ENCODE results near the gene VWA8. TPM values are rescaled to one million over a fixed set of nuclear protein-coding genes. Genes with fewer than 3 reads are reported as not detected.
"Not testable (repeated sequence)": the region's sequence is repeated elsewhere in the genome, so short reads cannot be mapped to it uniquely, and the experiment has no call there.

Gene VWA8
- total RNA-seq, 2 experiments from 2014 or later: 22.7 to 23.5 TPM

DNA sequence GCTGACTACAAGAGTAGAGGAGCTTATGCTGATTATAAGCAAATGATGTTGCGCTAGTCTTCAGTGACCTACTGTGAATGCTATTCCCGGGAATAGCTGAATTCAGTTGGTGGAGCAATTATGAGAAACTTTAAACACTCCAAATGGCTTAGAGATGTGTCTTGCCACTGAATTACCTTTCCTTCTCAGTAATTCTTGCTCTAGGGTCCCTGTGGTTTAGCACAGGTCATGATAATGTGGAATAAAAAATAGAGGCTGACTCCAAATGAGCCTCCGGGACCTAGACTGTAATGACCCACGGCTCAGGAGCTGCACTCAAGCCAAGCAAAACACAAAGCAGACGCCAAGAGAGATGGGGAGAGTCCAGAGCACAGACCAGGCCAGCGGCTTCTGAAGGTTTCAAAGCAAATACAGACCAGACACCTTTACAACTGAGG lies 378.9 kb downstream of the VWA8 start:
- CTCF ChIA-PET: no interaction called here
- POLR2A ChIA-PET: no interaction called here

DNA sequence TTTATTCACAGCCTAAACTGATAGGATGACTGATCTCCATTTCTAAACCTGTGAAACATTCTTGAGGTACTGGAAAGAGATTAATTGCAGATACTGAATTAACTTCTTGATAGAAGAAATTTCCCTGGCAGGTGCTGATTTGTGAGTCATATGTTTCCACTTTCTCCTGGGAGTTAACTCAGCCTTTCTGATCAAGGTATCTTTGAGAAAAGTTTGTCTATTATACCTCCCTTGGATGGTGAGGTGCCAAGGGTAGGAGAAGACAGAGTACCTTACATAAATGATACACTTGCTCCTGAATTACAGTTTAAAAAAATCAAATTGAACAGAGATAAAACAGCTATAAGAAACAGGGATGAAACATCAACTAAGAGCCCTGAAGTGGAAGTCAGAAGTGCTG lies 380.6 kb downstream of the VWA8 start:
- CTCF ChIA-PET: no interaction called here
- POLR2A ChIA-PET: no interaction called here

DNA sequence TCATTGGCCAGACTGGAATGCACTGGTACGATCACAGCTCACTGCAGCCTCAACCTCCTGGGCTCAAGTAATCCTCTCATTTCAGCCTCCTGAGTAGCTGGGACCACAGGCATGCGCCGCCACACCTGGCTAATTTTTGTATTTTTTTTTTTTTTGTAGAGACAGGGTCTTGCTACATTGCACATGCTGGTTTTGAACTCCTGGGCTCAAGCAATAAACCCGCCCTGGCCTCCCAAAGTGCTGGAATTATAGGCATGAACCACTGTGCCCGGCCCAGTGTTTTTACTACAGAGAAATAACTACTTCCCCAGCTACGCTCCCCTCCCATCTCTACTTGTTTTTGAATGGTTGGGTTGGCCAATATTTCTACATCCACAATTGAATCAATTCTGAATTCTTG lies 381.0 kb downstream of the VWA8 start:
- ChIA-PET POLR2A (no interaction called here), CTCF (no interaction called here)

DNA sequence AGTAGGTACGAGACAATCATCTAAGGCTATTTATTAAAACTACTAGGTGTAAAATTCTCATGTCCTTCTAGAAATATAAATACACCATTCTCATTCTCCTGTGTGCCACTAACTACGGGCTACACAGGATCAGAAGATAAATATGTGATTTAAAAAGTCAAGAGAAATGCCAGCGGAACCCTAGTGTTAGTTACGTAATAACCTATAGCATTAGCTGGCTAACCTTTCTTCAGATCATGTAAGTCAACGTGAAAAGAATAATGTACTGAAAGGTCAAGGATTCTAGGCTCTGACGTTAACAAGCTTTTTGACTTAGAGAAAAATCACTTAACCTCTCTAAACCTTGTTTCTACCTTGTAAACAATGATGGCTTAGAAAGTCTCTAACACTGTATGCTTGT lies 381.7 kb downstream of the VWA8 start:
- ChIA-PET CTCF (no interaction called here), POLR2A (no interaction called here)

DNA sequence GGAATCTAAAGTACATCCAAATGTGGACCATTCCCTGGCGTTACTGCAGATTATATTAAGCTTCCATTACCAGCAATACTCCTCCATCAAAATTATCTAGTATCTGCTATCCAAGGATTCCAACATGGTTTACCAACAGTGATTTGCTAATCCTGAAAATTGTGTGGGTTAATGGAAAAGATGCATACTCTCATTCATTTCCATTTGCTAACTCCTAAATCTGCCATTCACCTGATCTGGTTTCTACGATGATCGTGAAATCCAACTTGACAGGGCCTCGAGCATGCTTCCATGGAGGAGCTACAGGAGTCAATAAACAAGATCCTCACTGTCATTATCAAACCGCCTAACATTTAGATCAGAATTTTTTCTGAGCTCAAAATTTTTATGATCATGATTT lies 382.5 kb downstream of the VWA8 start:
- CTCF ChIA-PET: no interaction called here
- POLR2A ChIA-PET: no interaction called here

DNA sequence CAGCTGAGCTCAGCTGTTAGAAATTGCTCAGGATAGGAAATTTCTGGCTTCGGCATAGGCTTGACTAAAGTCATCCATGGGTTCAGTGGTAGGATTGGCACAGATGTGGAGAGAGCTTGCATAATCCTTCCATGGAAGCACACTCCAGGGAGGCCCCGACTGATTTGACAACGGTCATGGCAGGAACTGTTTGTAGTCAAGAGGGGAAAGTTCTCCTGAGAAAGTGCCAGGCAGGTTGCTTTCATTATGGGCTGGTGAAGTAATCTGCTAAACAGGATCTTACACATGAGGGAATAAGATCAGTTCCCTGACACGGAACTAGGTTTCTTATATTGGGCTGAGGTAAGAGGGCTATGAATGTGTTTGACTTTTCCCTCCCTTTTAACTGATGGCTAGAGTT lies 383.5 kb downstream of the VWA8 start:
- ChIA-PET CTCF (no interaction called here), POLR2A (no interaction called here)

DNA sequence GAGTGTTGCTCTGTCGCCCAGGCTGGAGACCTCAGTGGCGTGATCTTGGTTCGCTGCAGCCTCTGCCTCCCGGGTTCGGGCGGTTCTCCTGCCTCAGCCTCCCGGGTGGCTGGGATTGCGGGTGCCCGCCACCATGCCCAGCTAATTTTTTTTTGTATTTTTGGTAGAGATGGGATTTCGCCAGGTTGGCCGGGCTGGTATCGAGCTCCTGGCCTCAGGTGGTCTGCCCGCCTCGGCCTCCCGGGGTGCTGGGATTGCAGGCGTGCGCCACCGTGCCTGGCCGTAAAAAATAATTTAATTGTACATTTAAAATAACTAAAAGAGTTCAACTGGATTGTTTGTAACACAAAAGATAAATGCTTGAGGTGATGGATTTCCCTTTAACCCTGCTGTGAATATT lies 387.3 kb downstream of the VWA8 start:
- POLR2A ChIA-PET, CTCF ChIA-PET: not testable (repeated sequence)

DNA sequence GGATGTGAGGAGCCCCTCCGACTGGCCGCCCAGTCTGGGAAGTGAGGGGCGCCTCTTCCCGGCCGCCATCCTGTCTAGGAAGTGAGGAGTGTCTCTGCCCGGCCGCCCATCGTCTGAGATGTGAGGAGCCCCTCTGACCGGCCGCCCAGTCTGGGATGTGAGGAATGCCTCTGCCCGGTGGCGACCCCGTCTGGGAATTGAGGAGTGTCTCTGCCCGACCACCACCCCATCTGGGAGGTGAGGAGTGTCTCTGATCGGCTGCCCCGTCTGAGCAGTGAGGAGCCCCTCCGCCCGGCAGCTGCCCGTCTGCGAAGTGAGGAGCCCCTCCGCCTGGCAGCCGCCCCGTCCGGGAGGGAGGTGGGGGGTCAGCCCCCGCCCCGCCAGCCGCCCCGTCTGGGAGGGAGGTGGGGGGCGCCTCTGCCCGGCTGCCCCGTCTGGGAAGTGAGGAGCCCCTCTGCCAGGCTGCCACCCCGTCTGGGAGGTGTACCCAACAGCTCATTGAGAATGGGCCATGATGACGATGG lies 389.0 kb downstream of the VWA8 start:
- POLR2A ChIA-PET, CTCF ChIA-PET: not testable (repeated sequence)

DNA sequence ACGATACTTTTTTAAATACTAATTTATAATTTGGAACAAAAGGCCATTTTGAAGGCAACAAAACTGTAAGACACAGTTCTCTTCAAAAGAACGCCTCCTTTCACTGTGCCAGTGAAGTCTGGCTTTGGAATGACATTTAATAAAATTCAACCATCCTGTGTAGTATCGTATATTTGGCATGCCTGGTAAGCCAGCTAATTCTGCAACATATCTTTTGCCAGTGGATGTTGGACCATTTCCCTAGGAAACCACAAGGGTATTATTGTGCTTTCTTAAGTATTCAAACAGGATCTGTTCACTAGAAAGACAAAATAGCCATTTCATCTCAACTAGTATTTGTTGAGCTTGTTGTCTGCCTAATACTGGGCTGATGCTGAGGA lies 391.9 kb downstream of the VWA8 start:
- CTCF ChIA-PET: no interaction called here
- POLR2A ChIA-PET: no interaction called here

DNA sequence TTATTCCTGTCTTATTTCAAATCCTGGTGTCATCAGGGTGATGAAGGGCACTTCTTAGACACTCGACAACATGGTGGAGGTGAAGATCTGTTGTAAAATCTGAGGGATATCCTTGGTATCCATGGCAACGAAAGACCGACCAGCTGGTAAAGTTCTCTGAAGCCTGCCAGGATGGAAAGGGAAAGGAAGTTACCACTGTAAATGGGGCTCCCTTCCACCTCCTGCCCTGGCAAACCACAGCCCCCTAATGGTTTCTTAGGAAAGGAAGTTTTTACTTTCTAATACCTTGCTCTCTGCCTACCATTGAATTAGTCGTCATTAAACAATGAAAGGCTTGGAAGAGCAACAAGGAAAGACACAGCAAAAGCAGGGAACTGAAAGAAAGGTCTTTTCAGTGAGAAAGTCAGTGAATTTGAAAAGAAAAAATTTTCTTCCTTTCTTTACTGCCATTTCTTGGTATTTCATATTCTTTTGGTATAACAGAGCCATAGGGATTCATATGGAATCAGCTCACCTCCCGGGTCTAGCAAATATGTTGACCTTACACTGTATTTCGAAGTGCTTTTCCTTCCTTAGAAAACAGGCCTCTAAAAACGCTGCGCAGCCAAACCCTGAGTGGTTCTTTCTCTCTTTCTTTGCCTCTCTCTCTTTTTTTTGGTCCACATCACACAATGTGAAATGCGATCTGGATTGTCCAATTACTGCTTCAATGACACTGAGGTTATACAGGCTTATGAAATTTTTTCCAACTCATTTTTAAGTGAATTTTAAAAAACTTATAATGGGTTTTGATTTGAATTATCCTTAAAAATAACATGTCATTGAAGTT lies 392.6 kb downstream of the VWA8 start:
- ChIA-PET POLR2A (no interaction called here), CTCF (no interaction called here)

DNA sequence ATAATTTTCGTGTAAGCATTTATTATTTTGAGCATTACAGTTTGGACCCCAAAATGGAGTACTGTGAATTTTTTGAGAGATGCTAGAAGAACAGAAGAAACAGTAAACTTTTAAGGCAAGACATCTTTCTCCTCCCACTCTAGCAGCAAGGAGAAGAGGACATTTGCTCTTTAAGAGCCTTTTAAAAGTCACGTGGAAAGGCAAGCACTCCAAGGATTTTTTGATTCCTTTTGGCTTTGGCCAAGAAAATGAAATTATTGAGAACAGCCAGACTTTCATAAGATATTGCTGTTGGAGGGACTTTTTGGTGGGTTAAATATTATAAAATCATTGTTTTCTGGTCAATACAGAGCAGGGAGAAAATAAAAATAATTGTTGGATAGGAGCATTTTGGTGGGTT lies 393.5 kb downstream of the VWA8 start:
- ChIA-PET POLR2A (no interaction called here), CTCF (no interaction called here)

DNA sequence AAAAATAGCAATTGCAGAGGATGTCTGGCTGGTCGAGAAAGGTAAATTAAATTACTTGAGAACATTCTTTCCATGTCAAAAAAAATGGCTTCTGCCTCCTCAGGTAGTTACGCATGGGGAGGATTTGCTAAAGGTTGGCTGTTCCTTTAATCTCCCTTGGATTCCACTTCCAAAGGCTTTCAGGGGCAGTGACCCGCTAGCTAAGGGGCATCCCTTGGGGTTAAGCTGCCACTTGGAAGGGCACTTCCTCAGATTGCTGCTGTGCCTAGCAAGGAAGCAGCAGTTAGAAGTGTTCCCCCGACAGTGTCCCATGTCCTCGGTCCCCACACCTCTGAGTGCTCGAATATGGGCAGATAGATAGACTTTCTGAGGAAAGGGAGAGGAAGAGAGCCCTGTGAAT lies 395.1 kb downstream of the VWA8 start:
- ChIA-PET CTCF (no interaction called here), POLR2A (no interaction called here)

DNA sequence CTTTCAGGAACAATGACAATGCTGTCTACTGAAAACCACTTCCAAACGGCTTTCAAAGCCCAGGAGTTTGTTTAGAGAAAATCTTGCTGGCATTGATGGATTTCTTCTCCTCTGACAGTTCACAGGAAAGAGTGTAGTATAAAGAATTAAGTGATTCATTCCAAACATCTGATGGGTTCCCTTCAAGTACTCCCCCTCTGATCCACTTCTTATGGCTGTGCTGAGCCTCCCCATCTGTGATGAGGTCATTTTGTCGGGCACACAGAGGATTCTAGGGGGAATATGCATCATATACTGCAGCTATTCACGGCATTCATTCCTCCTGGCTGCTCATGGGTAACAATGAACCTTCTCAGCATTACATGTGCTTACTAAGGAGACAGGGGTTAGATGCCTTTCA lies 395.7 kb downstream of the VWA8 start:
- ChIA-PET CTCF (no interaction called here), POLR2A (no interaction called here)

DNA sequence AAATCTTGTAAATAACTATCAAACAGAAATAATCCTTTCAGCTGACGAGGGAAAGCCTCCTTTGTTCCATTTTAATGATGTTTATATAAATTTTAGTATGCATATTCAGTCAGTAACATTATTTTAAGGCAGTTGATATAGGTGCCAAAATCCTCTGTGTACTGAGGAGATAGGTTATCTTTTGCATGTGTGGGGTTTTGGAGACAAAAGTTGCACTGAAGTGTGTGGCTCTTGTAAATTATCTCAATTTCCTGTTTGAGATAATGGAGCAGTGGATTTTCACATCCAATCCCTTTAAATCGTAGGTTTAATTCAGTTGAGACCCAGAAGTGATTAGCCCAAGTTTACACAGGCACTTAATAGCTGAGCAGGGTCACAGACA lies 396.9 kb downstream of the VWA8 start:
- POLR2A ChIA-PET: no interaction called here
- CTCF ChIA-PET: no interaction called here

DNA sequence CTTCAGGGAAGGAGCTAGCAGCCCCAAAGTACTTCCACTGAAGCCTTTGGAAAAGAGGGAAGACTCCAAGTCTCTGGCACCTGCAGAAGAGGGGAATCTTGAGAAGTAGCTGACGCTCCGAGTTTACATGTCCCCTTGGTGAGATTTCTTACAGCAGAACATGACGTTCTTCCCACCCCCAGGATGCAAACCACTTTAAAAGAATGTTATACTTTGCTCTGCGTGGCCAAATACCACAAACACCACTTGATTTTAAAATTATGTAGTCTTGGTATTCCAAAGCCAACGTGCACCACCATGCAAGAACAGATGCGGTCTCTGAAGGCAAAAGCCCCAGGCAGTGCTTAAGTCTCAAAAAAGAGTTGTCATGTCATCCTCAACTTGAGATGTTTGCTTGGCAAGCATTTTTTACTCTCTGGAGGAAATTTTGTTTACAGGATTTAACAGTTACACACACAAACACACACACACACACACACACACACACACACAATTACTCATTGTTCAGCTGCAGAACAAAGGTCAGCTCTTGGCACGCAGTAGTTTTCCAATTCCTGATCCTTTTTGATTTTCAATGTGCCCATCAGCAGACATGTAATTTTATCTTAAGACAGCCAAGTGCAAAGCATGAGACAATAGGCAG lies 397.4 kb downstream of the VWA8 start:
- CTCF ChIA-PET: no interaction called here

DNA sequence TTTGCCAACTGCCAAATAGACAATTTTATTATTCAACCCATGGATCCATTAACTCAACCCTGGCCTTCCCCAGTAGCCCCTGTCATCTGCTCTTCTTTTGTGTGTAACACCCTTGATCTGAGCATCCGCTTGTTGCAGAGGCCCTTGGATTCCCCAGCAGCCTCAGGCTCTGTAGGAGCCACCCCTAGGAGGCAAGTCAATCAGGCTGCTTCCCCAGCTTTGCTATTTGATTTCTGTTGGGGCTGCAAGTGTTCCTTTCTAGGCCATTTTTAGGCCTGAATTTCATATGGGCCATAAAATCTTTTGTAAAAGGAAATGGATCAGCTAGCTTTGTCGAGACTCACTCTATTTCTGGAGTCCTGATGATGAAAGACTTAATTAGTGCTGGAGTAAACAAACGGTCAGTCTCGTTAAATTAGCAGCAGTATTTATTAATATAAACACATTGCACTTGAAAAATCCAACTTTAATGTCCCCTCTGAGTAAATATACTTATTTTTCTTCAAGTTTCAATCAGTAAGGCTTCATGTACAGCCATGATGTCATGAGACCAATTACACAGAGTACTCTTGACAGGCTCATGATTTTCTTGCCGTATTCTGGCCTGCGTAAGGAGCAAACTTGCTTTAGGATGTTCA lies 398.2 kb downstream of the VWA8 start:
- CTCF ChIA-PET: no interaction called here
- POLR2A ChIA-PET: no interaction called here

More for the DNA sequence above, 397.4 kb downstream of the VWA8 start:
- POLR2A ChIA-PET: no interaction called here

DNA sequence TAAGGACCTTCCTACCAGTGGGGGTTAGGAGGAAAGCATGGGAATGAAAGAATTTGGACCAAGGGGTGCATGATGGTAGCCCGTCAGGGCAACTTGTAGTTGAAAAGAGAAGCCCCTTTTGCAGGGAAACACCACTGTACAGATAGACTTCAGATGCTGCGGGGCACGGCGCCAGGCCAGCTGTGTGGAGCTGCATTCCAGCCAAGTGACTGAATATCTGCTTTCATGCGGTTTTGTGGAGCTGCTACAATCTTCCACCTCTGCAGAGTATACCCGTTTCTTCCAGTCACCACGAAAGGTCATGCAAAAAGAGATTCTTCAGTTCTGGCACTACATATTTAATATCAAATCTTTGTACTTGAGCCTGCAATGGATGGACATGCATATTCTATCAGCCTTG lies 398.8 kb downstream of the VWA8 start:
- ChIA-PET CTCF (no interaction called here), POLR2A (interaction anchor here (0.6 kb wide), 1 partner anchor 513 kb away, joined by 3 read pairs; no protein-coding TSS in a partner anchor)

DNA sequence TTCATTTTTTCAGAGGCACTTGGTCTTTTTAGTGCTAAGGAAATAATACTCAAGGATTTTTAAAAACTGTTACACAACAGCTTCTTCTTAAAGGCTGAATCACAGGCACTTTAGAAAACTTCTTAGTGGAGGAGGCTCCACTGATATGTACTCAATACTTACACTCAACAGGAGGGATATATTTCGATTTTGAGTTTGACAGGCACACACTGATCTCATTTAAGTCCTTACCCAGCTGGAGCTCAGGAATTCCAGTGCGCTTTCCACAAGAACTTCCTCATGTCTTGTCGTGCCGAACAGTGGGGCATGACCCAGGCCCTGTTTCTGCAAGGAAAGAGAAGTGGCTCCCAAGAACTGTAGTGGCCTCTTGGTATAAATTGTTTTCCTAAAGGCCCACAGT lies 399.7 kb downstream of the VWA8 start:
- POLR2A ChIA-PET: interaction anchor here (0.6 kb wide), 1 partner anchor 514 kb away, joined by 3 read pairs; no protein-coding TSS in a partner anchor
- CTCF ChIA-PET: interaction anchor here (0.6 kb wide), 1 partner anchor 53 kb away, joined by 3 read pairs; no protein-coding TSS in a partner anchor

DNA sequence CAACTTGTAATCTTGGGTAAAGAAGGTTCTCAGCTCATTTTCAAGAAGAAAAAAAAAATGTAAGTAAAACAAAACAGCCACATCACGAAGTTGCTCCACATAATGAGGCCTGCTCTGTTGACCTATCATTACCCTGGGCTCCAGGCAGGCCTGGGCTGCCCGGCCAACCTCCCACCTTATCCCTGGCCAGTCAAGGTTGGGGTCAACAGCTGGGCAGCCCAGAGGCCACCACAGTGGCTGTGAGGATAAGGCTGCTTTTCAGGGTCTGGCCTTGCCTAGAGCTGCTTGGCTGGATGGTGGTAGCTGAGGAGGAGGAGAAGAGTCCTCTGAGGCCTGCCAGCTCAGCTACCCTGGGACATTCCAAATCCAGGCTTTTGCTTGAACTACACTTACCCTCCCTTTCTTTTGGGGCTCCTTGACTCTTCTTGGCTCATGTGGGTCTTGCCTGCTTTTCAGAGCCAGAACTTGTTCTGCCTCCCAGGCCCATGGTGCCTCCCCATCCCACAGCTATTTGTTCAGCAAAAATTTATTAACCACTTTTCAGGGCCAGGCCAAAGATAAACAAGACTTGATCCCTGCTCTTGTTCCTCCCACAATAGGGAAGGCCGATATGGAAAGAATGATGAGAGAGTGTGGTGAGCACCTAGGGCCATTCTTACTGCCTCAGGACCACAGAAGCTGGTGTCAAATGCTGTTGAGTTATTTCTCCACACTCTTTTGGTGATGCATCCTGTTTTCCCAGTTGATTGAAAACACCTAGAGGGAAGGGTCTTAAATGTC lies 401.9 kb downstream of the VWA8 start:
- ChIA-PET CTCF (no interaction called here), POLR2A (interaction anchor here (0.6 kb wide), 1 partner anchor 979 kb away, joined by 3 read pairs; no protein-coding TSS in a partner anchor)

DNA sequence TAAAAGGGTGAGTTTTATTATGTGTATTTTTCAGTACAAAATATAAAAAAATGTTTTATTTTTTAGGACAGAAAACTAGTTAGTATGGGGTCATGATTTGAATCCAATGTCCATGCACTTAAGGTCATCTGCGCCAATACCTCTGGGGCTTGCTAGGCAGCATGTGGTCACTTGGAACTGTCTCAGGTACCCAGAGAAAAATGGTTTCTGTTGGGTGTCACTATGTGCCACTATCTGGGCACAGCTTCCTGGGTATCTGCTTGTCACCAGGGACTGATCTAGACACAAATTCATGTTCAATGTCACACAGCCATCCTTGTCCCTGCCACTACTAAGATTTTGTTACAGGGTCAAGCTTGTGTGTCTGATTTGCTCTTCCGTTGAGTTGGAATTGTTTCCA lies 403.2 kb downstream of the VWA8 start:
- ChIA-PET POLR2A (no interaction called here), CTCF (no interaction called here)
